Activated T-helper 17 cell treated with anti-CD3 and anti-CD28 coated beads, Interleukin-2, amount 50 U/mL, for 72 hours (primary cell): ENCODE results near the gene SRC. TPM values are rescaled to one million over a fixed set of nuclear protein-coding genes. Genes with fewer than 3 reads are reported as not detected.
A peak's percentile ranks its signal among the peaks of the same experiment; 100 is the strongest.

Experiments used
- ATAC-seq: fragments of 150-1000 bp; cut with Tn5 transposase; replicated peaks from 2 replicates; pipeline ENCODE4 v1.10.0; 2021; ENCODE audit warnings: mild to moderate bottlenecking, moderate library complexity
- H3K27ac Mint-ChIP-seq: one replicate; pipeline ENCODE4 v1.8.0; 2022; ENCODE audit warnings: mixed read lengths
- H3K27me3 Mint-ChIP-seq: one replicate; pipeline ENCODE4 v1.8.0; 2022; ENCODE audit warnings: mixed read lengths
- H3K36me3 Mint-ChIP-seq: one replicate; pipeline ENCODE4 v1.8.0; 2022; ENCODE audit warnings: low read depth, mild to moderate bottlenecking, mixed read lengths
- H3K4me1 Mint-ChIP-seq: one replicate; pipeline ENCODE4 v1.8.0; 2022; ENCODE audit warnings: mixed read lengths
- H3K4me3 Mint-ChIP-seq: one replicate; pipeline ENCODE4 v1.8.0; 2022; ENCODE audit warnings: mild to moderate bottlenecking, mixed read lengths
- H3K9me3 Mint-ChIP-seq: one replicate; pipeline ENCODE4 v1.8.0; 2022; ENCODE audit warnings: mixed read lengths
- total RNA-seq, 2 donors: library from RNA; stranded (reverse); gene quantifications; one replicate each; pipeline ENCODE4 v1.2.3, GENCODE V29; 2022

Gene SRC
- total RNA-seq, 2 donors from 2014 or later: 5.1 to 6.4 TPM

- Mint-ChIP-seq H3K27me3 (no peaks in the 10 kb centered on the region), H3K4me1 (peaks cover 17% of the 10 kb centered on the region), H3K27ac (peak overlapping the region; percentile 52), H3K36me3 (no peaks in the 10 kb centered on the region), H3K4me3 (peak overlapping the region; percentile 32), H3K9me3 (no peaks in the 10 kb centered on the region)
- no peak for ATAC-seq
These were observed 35.9 kb downstream of the SRC start for GRCh38 chr20:37381621-37382471.

- H3K9me3 Mint-ChIP-seq: no peaks in the 10 kb centered on the region
- peak overlapping the region; percentile 32 for H3K4me3 Mint-ChIP-seq
- no peak for ATAC-seq
- no peaks in the 10 kb centered on the region for H3K36me3 Mint-ChIP-seq
- peak overlapping the region; percentile 52 for H3K27ac Mint-ChIP-seq
- H3K4me1 Mint-ChIP-seq: peaks cover 11% of the 10 kb centered on the region
- no peaks in the 10 kb centered on the region for H3K27me3 Mint-ChIP-seq
These were observed 36.7 kb downstream of the SRC start for GRCh38 chr20:37382482-37383120.

GRCh38 chr20:37383229-37383989 lies 37.5 kb downstream of the SRC start:
- H3K27ac Mint-ChIP-seq: no peak overlapping the region
- H3K9me3 Mint-ChIP-seq: no peaks in the 10 kb centered on the region
- ATAC-seq: peak; percentile 32
- H3K4me3 Mint-ChIP-seq: peak overlapping the region; percentile 32
- no peaks in the 10 kb centered on the region for H3K27me3 Mint-ChIP-seq
- H3K4me1 Mint-ChIP-seq: peaks cover 11% of the 10 kb centered on the region
- no peaks in the 10 kb centered on the region for H3K36me3 Mint-ChIP-seq

- peak; percentile 90 for ATAC-seq
- H3K4me1 Mint-ChIP-seq: peaks cover 11% of the 10 kb centered on the region
- peak overlapping the region; percentile 82 for H3K27ac Mint-ChIP-seq
- no peaks in the 10 kb centered on the region for H3K27me3 Mint-ChIP-seq
- no peaks in the 10 kb centered on the region for H3K36me3 Mint-ChIP-seq
- H3K9me3 Mint-ChIP-seq: no peaks in the 10 kb centered on the region
- peak overlapping the region; percentile 82 for H3K4me3 Mint-ChIP-seq
These were observed 38.8 kb downstream of the SRC start for GRCh38 chr20:37384683-37385174.

- Mint-ChIP-seq H3K9me3 (no peaks in the 10 kb centered on the region), H3K36me3 (no peaks in the 10 kb centered on the region), H3K4me3 (peak overlapping the region; percentile 82), H3K4me1 (peaks cover 11% of the 10 kb centered on the region), H3K27ac (peak overlapping the region; percentile 82), H3K27me3 (no peaks in the 10 kb centered on the region)
- ATAC-seq: no peak
These were observed 39.2 kb downstream of the SRC start for GRCh38 chr20:37385176-37385575.

GRCh38 chr20:37385659-37386504 lies 39.9 kb downstream of the SRC start:
- no peak overlapping the region for H3K27ac Mint-ChIP-seq
- H3K9me3 Mint-ChIP-seq: no peaks in the 10 kb centered on the region
- ATAC-seq: no peak
- H3K36me3 Mint-ChIP-seq: no peaks in the 10 kb centered on the region
- H3K27me3 Mint-ChIP-seq: no peaks in the 10 kb centered on the region
- H3K4me1 Mint-ChIP-seq: peaks cover 11% of the 10 kb centered on the region
- no peak overlapping the region for H3K4me3 Mint-ChIP-seq

- no peak overlapping the region for H3K27ac Mint-ChIP-seq
- peaks cover 11% of the 10 kb centered on the region for H3K4me1 Mint-ChIP-seq
- no peak overlapping the region for H3K4me3 Mint-ChIP-seq
- ATAC-seq: no peak
- H3K9me3 Mint-ChIP-seq: no peaks in the 10 kb centered on the region
- no peaks in the 10 kb centered on the region for H3K27me3 Mint-ChIP-seq
- no peaks in the 10 kb centered on the region for H3K36me3 Mint-ChIP-seq
These were observed 40.7 kb downstream of the SRC start for GRCh38 chr20:37386505-37387251.

GRCh38 chr20:37387519-37388269 lies 41.8 kb downstream of the SRC start:
- Mint-ChIP-seq H3K36me3 (no peaks in the 10 kb centered on the region), H3K9me3 (no peaks in the 10 kb centered on the region), H3K4me3 (no peak overlapping the region), H3K27me3 (no peaks in the 10 kb centered on the region), H3K27ac (no peak overlapping the region), H3K4me1 (peaks cover 10% of the 10 kb centered on the region)
- ATAC-seq: no peak

- peaks cover 5% of the 10 kb centered on the region for H3K4me1 Mint-ChIP-seq
- H3K27me3 Mint-ChIP-seq: no peaks in the 10 kb centered on the region
- ATAC-seq: no peak
- no peak overlapping the region for H3K27ac Mint-ChIP-seq
- H3K36me3 Mint-ChIP-seq: no peaks in the 10 kb centered on the region
- H3K4me3 Mint-ChIP-seq: no peak overlapping the region
- no peaks in the 10 kb centered on the region for H3K9me3 Mint-ChIP-seq
These were observed 42.9 kb downstream of the SRC start for GRCh38 chr20:37388831-37389230.

- ATAC-seq: no peak
- Mint-ChIP-seq H3K27ac (no peak overlapping the region), H3K4me3 (no peak overlapping the region), H3K27me3 (no peaks in the 10 kb centered on the region), H3K9me3 (no peaks in the 10 kb centered on the region), H3K36me3 (no peaks in the 10 kb centered on the region), H3K4me1 (peaks cover 5% of the 10 kb centered on the region)
These were observed 43.4 kb downstream of the SRC start for GRCh38 chr20:37389241-37389747.

- no peak for ATAC-seq
- H3K4me3 Mint-ChIP-seq: no peak overlapping the region
These were observed 43.9 kb downstream of the SRC start for GRCh38 chr20:37389844-37390275.

GRCh38 chr20:37390503-37390890 lies 44.6 kb downstream of the SRC start:
- H3K4me1 Mint-ChIP-seq: no peaks in the 10 kb centered on the region
- H3K4me3 Mint-ChIP-seq: no peak overlapping the region
- H3K27ac Mint-ChIP-seq: no peak overlapping the region
- H3K36me3 Mint-ChIP-seq: no peaks in the 10 kb centered on the region
- H3K9me3 Mint-ChIP-seq: no peaks in the 10 kb centered on the region
- no peak for ATAC-seq
- no peaks in the 10 kb centered on the region for H3K27me3 Mint-ChIP-seq

More at GRCh38 chr20:37389844-37390275, 43.9 kb downstream of the SRC start:
- Mint-ChIP-seq H3K27me3 (no peaks in the 10 kb centered on the region), H3K36me3 (no peaks in the 10 kb centered on the region), H3K4me1 (peaks cover 3% of the 10 kb centered on the region), H3K27ac (no peak overlapping the region), H3K9me3 (no peaks in the 10 kb centered on the region)
